Activated CD8-positive, alpha-beta T cell treated with anti-CD3 and anti-CD28 coated beads for 36 hours (primary cell): ENCODE results near the gene TRAPPC5. TPM values are rescaled to one million over a fixed set of nuclear protein-coding genes. Genes with fewer than 3 reads are reported as not detected.

Experiments
- ATAC-seq: fragments of 200-7000 bp; cut with Tn5 transposase; one replicate; pipeline ENCODE4 v1.10.0; 2021; ENCODE audit warnings: mild to moderate bottlenecking, moderate library complexity
- CTCF ChIA-PET: fragments of 350-600 bp; sonication (Branson Sonifier 250); formaldehyde crosslinking; loops from one replicate; lab custom pipeline; 2021; ENCODE audit warnings: antibody characterized with exemption; lab: Charles Lee
- POLR2A ChIA-PET: fragments of 350-600 bp; sonication (Branson Sonifier 250); formaldehyde crosslinking; loops from one replicate; lab custom pipeline; 2021; ENCODE audit warnings: antibody characterized with exemption; lab: Charles Lee
- DNase-seq: peaks from one replicate; pipeline ENCODE4 v3.0.0-alpha.2; 2020
- H3K27ac Mint-ChIP-seq: one replicate; pipeline ENCODE4 v1.8.0; 2021; ENCODE audit warnings: mild to moderate bottlenecking, mixed read lengths
- H3K27me3 Mint-ChIP-seq: one replicate; pipeline ENCODE4 v1.8.0; 2021; ENCODE audit warnings: mixed read lengths
- H3K36me3 Mint-ChIP-seq: one replicate; pipeline ENCODE4 v1.8.0; 2021; ENCODE audit warnings: low read depth, mixed read lengths
- H3K4me1 Mint-ChIP-seq: one replicate; pipeline ENCODE4 v1.8.0; 2021; ENCODE audit warnings: low read depth, mixed read lengths
- H3K4me3 Mint-ChIP-seq: one replicate; pipeline ENCODE4 v1.8.0; 2021; ENCODE audit warnings: mild to moderate bottlenecking, moderate library complexity, mixed read lengths
- H3K9me3 Mint-ChIP-seq: one replicate; pipeline ENCODE4 v1.8.0; 2021; ENCODE audit warnings: mixed read lengths
- CTCF ChIP-seq: fragments of 200-600 bp; IDR thresholded peaks from one replicate; pipeline ENCODE4 v1.8.0; 2022; ENCODE audit warnings: antibody characterized with exemption, mild to moderate bottlenecking
- intact Hi-C: fragments of 100-400 bp; cut with micrococcal nuclease; formaldehyde crosslinking; loops from one replicate; pipeline ENCODE4 v1.10.0; 2022
- total RNA-seq, 2 experiments: library from RNA; stranded (reverse); gene quantifications; one replicate each; pipeline ENCODE4 v1.2.3, GENCODE V29; 2021

Gene TRAPPC5
- total RNA-seq, 2 experiments from 2014 or later: 85.0 to 85.9 TPM

DNA sequence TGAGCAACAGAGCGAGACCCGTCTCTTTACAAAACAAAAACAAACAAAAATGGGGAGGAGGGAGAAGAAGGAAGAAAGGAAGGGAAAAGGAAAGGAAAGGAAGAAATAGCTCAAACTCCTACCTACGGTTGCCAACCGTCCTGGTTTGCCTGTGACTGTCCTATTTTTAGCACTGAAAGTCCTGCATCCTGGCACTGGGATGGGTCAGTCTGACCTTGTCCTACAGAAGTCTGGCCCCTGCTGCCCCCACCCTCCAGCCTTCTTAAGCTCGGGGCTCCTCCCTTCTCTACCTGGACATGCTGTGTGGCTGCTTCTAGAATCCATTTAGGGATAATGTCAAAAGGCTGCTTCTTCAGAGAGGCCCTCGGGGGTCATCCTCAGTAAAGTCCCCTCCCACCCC lies 45.0 kb upstream of the TRAPPC5 start:
- POLR2A ChIA-PET: interaction anchor here (0.7 to 2.9 kb wide), 2 partner anchors 18 to 26 kb away, joined by 3 to 10 read pairs; no protein-coding TSS in a partner anchor
- TF ChIP-seq CTCF: no peak
- Mint-ChIP-seq H3K27me3 (no peaks in the 10 kb centered on the region), H3K36me3 (peaks cover 12% of the 10 kb centered on the region), H3K4me1 (peaks cover 31% of the 10 kb centered on the region), H3K9me3 (peaks cover 6% of the 10 kb centered on the region), H3K27ac (peak overlapping the region; percentile 88), H3K4me3 (peak overlapping the region; percentile 81)
- no peak for DNase-seq
- ATAC-seq: no peak
- intact Hi-C loops: no loop called here
- CTCF ChIA-PET: interaction anchor here (1.2 to 2.1 kb wide), 3 partner anchors 17 to 67 kb away, joined by 4 to 5 read pairs (median 5); partner anchors contain the start of gene TRAPPC5

DNA sequence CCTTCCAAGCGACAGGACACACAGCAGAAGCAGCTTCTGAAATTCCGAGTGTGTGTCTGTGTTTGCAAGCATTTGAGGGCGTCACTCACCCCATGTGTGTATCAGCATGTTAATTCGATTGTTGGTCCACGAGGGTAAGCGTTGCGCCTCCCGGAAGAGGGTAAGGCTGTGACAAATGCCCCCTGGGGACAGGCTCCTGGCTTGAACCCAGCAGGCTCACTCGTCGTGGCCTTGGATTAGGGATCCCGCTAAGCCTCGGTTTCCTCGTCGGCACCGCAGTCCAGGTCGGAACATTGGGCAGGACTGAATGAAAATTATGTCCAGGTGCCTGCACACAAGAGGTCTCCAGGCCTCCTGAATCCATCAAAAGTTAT lies 44.3 kb upstream of the TRAPPC5 start:
- Mint-ChIP-seq H3K4me3 (peak overlapping the region; percentile 81), H3K27ac (peak overlapping the region; percentile 88), H3K4me1 (peaks cover 29% of the 10 kb centered on the region), H3K36me3 (peaks cover 12% of the 10 kb centered on the region), H3K27me3 (no peaks in the 10 kb centered on the region), H3K9me3 (peaks cover 6% of the 10 kb centered on the region)
- TF ChIP-seq CTCF: no peak
- ChIA-PET CTCF (interaction anchor here (2.1 kb wide), 1 partner anchor 17 kb away, joined by 5 read pairs; no protein-coding TSS in a partner anchor), POLR2A (interaction anchor here (2.9 kb wide), 1 partner anchor 18 kb away, joined by 10 read pairs; no protein-coding TSS in a partner anchor)
- DNase-seq: no peak
- no peak for ATAC-seq
- intact Hi-C loops: no loop called here

DNA sequence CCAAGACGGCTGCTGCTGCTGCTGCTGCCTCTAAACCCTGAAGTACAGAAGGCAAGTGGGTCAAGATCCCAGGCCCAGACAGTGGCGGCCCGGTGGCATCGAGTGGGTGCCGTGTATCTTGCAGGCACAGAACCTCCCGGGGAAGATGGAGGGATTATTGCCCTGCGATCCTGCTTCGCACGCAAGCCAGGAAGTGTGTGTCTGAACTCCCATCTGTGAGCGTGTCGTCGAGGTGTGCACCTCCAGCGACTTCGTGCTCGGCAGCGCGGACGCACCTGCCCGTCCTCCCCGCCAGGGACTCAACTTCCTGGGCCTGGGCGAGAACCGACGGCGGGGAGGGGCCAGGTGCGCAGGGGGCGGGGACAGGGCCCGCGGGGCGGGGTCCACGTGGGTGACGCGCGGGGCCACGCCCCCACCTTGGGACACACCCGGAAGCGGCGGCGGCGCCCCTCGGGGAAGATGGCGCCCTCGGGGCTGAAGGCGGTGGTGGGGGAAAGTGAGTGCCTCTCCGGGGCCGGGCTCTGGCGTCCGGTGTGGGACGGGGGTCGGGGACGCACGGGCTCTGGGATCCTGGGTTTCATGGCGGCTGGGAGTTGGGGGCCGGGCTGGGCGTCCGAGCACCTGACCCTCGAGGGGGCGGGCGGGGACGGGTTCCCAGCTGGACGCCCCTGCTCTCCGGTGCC lies 43.8 kb upstream of the TRAPPC5 start, which contains the start of gene STXBP2:
STXBP2 (plus strand) TSS at position 420 of the 683 bp plus-strand sequence; CDS start at position 460, 40 bp downstream.
- Mint-ChIP-seq H3K4me3 (peak within 1 kb of the TSS; percentile 81), H3K9me3 (peaks cover 6% of the 10 kb centered on the region), H3K4me1 (peaks cover 27% of the 10 kb centered on the region), H3K27me3 (no peaks in the 10 kb centered on the region), H3K36me3 (peaks cover 12% of the 10 kb centered on the region), H3K27ac (peak within 1 kb of the TSS; percentile 88)
- DNase-seq (peak; percentile 92), ATAC-seq (peak; percentile 98)
- ChIA-PET CTCF (interaction anchor here (1.0 to 2.5 kb wide), 4 partner anchors 16 to 163 kb away, joined by 4 to 14 read pairs (median 6); partner anchors contain the start of gene TRAPPC5), POLR2A (interaction anchor here (0.6 to 1.9 kb wide), 6 partner anchors 8 to 136 kb away, joined by 3 to 10 read pairs (median 4); partner anchors contain the start of genes PET100, TRAPPC5 and XAB2)
- peak; percentile 36 for TF ChIP-seq CTCF
- intact Hi-C loops: no loop called here

DNA sequence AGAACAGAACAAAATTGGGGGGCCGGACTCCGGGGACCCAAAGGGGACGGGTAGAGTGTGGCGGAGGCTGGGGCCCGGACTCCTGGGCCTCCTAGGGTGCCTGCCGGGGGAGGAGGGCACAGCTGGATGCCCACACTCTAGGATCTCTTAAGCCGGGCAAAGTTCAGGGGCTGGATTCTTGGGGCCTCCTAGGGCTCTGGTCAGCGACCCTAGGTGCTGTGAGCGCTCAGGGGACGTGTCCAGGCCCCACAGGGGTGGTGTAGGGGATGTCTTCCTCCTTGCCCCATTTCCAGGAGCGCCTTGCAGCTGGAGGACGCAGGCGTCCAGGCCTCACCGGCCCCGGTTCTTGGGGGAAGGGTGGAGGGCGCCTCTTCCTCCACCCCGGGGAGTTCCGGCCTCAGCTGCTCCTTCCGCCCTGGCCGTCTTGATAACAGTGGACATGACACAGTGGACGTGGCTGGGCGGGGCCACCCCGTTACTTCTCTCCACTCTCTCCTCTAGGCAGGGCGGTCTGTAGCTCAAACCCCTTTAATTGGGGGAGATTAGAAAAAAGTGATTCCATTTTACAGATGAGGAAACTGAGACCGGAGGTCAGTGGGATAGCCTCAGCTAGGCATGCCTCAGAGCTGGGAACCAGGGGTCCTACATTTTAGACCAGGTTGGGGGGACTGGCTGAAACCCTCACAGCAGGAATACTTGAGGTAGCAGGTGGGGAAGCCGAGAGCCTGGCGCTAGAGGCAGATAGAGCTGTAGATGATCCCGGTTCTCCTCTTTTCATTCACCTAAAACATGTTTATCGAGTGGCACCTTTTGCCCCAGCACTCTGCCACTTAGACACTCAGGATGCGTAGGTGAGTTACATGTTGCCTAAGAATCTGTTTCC lies 43.0 kb upstream of the TRAPPC5 start:
- TF ChIP-seq CTCF: no peak
- peak overlapping the region; percentile 81 for H3K4me3 Mint-ChIP-seq
- H3K27ac Mint-ChIP-seq: peak overlapping the region; percentile 88
- H3K9me3 Mint-ChIP-seq: peaks cover 6% of the 10 kb centered on the region
- ChIA-PET CTCF (interaction anchor here (1.0 to 2.5 kb wide), 4 partner anchors 15 to 162 kb away, joined by 4 to 14 read pairs (median 7); partner anchors contain the start of gene TRAPPC5), POLR2A (interaction anchor here (0.6 to 1.9 kb wide), 7 partner anchors 9 to 136 kb away, joined by 3 to 10 read pairs (median 4); partner anchors contain the start of genes PET100, TRAPPC5 and XAB2)
- peaks cover 27% of the 10 kb centered on the region for H3K4me1 Mint-ChIP-seq
- DNase-seq (peak; percentile 22), ATAC-seq (peak; percentile 20)
- H3K36me3 Mint-ChIP-seq: peaks cover 12% of the 10 kb centered on the region
- H3K27me3 Mint-ChIP-seq: no peaks in the 10 kb centered on the region
- intact Hi-C loops: no loop called here
